ENCODE measurements around the gene FLNB. TPM values are rescaled to one million over a fixed set of nuclear protein-coding genes. Genes with fewer than 3 reads are reported as not detected.
A peak's percentile ranks its signal among the peaks of the same experiment; 100 is the strongest.

Gene FLNB
- total and polyA plus RNA-seq, 12 donors: 84.6 to 278 (median 131) TPM

DNA sequence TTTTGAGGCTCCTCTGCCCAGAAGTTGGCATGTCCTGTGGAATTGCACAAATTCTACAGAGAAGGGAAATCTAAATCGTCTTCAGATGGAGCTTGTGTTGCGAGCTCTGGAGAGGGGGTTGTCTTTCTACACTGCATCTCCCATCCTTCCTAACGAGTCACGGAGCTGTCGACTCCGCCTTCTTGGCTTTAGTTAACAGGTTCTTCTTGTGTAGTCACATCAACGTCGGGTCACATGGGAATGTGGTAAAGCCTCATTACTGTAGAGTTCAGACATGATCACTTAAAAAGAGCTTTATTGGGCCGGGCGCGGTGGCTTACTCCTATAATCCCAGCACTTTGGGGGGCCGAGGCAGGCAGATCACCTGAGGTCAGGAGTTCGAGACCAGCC, 142.6 kb downstream of the FLNB start:
- intact Hi-C loops (cut with DNase I): no loop called here
- peaks cover 0 to 76% of the 10 kb centered on the region in 2 donors for H3K36me3 ChIP-seq (replicated peaks in 1 of 2)
- H3K27me3 ChIP-seq: no peaks in the 10 kb centered on the region
- H3K4me1 ChIP-seq (replicated peaks in 1 of 2): peaks cover 4 to 6% of the 10 kb centered on the region in 2 donors
- TF ChIP-seq POLR2A (IDR thresholded peaks at IDR 0.05): no peak
- TF ChIP-seq, protein P1, sequence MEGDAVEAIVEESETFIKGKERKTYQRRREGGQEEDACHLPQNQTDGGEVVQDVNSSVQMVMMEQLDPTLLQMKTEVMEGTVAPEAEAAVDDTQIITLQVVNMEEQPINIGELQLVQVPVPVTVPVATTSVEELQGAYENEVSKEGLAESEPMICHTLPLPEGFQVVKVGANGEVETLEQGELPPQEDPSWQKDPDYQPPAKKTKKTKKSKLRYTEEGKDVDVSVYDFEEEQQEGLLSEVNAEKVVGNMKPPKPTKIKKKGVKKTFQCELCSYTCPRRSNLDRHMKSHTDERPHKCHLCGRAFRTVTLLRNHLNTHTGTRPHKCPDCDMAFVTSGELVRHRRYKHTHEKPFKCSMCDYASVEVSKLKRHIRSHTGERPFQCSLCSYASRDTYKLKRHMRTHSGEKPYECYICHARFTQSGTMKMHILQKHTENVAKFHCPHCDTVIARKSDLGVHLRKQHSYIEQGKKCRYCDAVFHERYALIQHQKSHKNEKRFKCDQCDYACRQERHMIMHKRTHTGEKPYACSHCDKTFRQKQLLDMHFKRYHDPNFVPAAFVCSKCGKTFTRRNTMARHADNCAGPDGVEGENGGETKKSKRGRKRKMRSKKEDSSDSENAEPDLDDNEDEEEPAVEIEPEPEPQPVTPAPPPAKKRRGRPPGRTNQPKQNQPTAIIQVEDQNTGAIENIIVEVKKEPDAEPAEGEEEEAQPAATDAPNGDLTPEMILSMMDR (IDR thresholded peaks at IDR 0.05): no peak
- no peaks in the 10 kb centered on the region for H3K9me3 ChIP-seq (replicated peaks in 1 of 3)
- DNase-seq: no peak
- no peak overlapping the region for H3K4me3 ChIP-seq
- WGBS, 4 donors: 90 to 94% (median 93%) methylated on average over 13 of the region's 13 CpGs
- no peak overlapping the region for H3K27ac ChIP-seq

DNA sequence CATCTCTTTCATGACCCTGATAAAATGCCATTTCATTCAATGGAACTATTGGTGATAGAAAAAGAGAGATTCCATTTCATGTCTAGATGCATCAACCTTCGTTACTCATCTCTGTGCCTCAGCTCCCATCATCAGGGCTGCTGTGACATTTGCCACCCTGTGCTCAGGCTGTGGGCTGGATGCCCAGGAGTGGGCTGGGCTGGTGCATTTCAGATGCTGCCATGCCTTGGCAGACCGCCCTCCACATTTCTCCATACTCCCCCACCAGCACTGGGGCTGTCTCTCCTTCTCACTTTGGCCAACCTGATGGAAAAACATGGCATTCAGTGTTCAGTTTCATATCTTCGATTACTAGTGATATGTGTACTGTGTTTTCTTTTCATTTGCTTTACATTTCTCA, 143.4 kb downstream of the FLNB start:
- H3K36me3 ChIP-seq (replicated peaks in 1 of 2): peaks cover 0 to 74% of the 10 kb centered on the region in 2 donors
- H3K27me3 ChIP-seq: no peaks in the 10 kb centered on the region
- H3K4me1 ChIP-seq (replicated peaks in 1 of 2): peaks cover 4 to 6% of the 10 kb centered on the region in 2 donors
- WGBS, 4 donors: 86 to 88% (median 88%) methylated on average over 3 of the region's 3 CpGs
- H3K4me3 ChIP-seq: no peak overlapping the region
- H3K9me3 ChIP-seq (replicated peaks in 1 of 3): no peaks in the 10 kb centered on the region
- no peak overlapping the region for H3K27ac ChIP-seq
- TF ChIP-seq, protein P1 (IDR thresholded peaks at IDR 0.05): no peak
- TF ChIP-seq POLR2A (IDR thresholded peaks at IDR 0.05): no peak
- peak in 6 of 7 donors; percentile 60 to 66 (median 64) for DNase-seq
- intact Hi-C loops (cut with DNase I): no loop called here

DNA sequence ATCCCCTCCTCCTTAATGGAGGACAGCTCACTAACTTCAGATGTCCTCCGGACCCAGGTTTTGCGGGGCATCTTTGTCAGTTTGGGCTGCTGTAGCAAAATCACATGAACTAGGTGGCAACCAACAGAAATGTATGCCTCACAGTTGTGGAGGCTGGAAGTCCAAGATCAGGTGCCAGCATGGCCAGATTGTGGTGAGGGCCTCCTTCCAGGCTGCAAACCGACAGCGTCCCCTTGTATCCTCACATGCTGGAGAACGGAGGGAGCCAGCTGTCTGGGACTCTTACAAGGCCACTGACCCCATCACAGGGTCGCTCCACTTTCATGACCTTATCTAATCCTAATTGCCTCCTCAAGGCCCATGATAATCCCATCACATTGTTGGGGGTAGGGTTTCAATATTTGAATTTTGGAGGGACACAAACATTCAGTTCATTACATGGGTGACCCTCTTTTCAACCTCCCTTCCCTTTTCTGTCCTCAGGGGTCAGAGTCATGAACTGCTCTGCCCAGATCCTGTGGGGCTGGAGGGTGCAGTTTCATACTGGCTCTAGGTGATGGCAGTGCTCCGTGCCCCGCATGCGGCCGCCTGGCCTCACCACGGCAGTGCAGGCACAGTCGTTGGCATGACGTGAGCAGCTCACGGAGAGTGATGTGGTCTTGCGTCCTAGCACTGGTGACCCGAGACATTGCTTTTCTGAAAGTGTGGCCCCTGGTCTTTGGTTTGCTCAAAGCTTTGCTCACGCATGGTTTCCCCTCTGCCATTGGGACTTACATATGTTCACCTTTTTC, 144.2 kb downstream of the FLNB start:
- no peak overlapping the region for H3K4me3 ChIP-seq
- H3K36me3 ChIP-seq (replicated peaks in 1 of 2): peaks cover 0 to 72% of the 10 kb centered on the region in 2 donors
- WGBS, 4 donors: 84 to 93% (median 89%) methylated on average over 17 of the region's 17 CpGs
- peaks cover 4 to 6% of the 10 kb centered on the region in 2 donors for H3K4me1 ChIP-seq (replicated peaks in 1 of 2)
- intact Hi-C loops (cut with DNase I): no loop called here
- H3K27ac ChIP-seq: no peak overlapping the region
- no peaks in the 10 kb centered on the region for H3K9me3 ChIP-seq (replicated peaks in 1 of 3)
- DNase-seq: no peak
- no peaks in the 10 kb centered on the region for H3K27me3 ChIP-seq
- TF ChIP-seq POLR2A (IDR thresholded peaks at IDR 0.05): no peak
- TF ChIP-seq, protein P1 (IDR thresholded peaks at IDR 0.05): no peak

DNA sequence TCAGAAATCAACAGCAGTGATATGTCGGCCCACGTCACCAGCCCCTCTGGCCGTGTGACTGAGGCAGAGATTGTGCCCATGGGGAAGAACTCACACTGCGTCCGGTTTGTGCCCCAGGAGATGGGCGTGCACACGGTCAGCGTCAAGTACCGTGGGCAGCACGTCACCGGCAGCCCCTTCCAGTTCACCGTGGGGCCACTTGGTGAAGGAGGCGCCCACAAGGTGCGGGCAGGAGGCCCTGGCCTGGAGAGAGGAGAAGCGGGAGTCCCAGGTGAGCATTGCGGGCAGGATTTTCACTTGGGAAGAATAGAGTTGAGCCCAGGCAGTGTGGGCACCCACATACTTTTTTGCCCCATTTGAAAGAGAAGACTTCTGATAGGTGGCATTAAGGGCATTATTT, 145.1 kb downstream of the FLNB start:
- Histone ChIP-seq H3K27ac (no peak overlapping the region), H3K27me3 (no peaks in the 10 kb centered on the region)

More for the DNA sequence above, 145.1 kb downstream of the FLNB start:
- intact Hi-C loops (cut with DNase I): no loop called here
- Histone ChIP-seq H3K4me3 (no peak overlapping the region), H3K4me1 (replicated peaks in 1 of 2) (peaks cover 4 to 6% of the 10 kb centered on the region in 2 donors), H3K9me3 (replicated peaks in 1 of 3) (no peaks in the 10 kb centered on the region), H3K36me3 (replicated peaks in 1 of 2) (peaks cover 0 to 65% of the 10 kb centered on the region in 2 donors)
- no peak for DNase-seq
- no peak for TF ChIP-seq POLR2A (IDR thresholded peaks at IDR 0.05)
- TF ChIP-seq, protein P1 (IDR thresholded peaks at IDR 0.05): no peak
- WGBS, 4 donors: 97 to 98% (median 98%) methylated on average over 11 to 16 of the region's 16 CpGs

All from adrenal gland (tissue), 12 donors.